Peyer's patch (tissue), 4 donors: Measurements from ENCODE around the gene RAB8A. TPM values are rescaled to one million over a fixed set of nuclear protein-coding genes. Genes with fewer than 3 reads are reported as not detected.

Source experiments
- DNase-seq, 3 donors: peaks; one replicate each; pipeline ENCODE4 v3.0.0-alpha.2; 2017 to 2019
- H3K27ac ChIP-seq, 4 donors: fragments of 200-600 bp; sonication (generic); one replicate each; pipeline ENCODE4 v1.5.1; 2016 to 2019
- H3K27me3 ChIP-seq, 2 donors: fragments of 200-600 bp; sonication (generic); one replicate each; pipeline ENCODE4 v1.5.1; 2019
- H3K36me3 ChIP-seq, 3 donors: fragments of 200-600 bp; sonication (generic); one replicate each; pipeline ENCODE4 v1.5.1; 2016 to 2019
- H3K4me1 ChIP-seq, 4 donors: fragments of 200-600 bp; sonication (generic); one replicate each; pipeline ENCODE4 v1.5.1; 2016 to 2019
- H3K4me3 ChIP-seq, 4 donors: fragments of 200-600 bp; sonication (generic); 1 replicate in 3 of 4; 2 replicates in 1 of 4; pipeline ENCODE4 v1.5.1; 2016 to 2019; ENCODE audit warnings: mild to moderate bottlenecking in 1 of 4
- H3K9me3 ChIP-seq, 4 donors: fragments of 200-600 bp; sonication (generic); one replicate each; pipeline ENCODE4 v1.5.1; 2016 to 2019; ENCODE audit warnings: mild to moderate bottlenecking in 1 of 4
- POLR2A ChIP-seq, 2 donors: fragments of 450-650 bp; IDR thresholded peaks; one replicate each; pipeline ENCODE4 v1.5.1; 2017; ENCODE audit warnings: antibody characterized with exemption in 2 of 2, mild to moderate bottlenecking in 2 of 2, moderate library complexity in 2 of 2
- total RNA-seq, 4 donors: library from RNA; depleted of rRNA; stranded (reverse); fragments of >200 nt; gene quantifications; one replicate each; pipeline ENCODE4 v1.1.0, GENCODE V29; 2016
- TF ChIP-seq, protein P1 (sequence below), 6 experiments: fragments of 450-650 bp in 4 of 6; fragments of 200-600 bp in 2 of 6; sonication (generic) in 1 of 6; IDR thresholded peaks; one replicate each; pipeline ENCODE4 v1.5.1; 2017 to 2019; ENCODE audit warnings: antibody characterized with exemption in 6 of 6, mild to moderate bottlenecking in 3 of 6, moderate library complexity in 1 of 6

RAB8A gene
- total RNA-seq, 4 donors from 2014 or later, result 53.6 to 138 (median 113) TPM

DNA sequence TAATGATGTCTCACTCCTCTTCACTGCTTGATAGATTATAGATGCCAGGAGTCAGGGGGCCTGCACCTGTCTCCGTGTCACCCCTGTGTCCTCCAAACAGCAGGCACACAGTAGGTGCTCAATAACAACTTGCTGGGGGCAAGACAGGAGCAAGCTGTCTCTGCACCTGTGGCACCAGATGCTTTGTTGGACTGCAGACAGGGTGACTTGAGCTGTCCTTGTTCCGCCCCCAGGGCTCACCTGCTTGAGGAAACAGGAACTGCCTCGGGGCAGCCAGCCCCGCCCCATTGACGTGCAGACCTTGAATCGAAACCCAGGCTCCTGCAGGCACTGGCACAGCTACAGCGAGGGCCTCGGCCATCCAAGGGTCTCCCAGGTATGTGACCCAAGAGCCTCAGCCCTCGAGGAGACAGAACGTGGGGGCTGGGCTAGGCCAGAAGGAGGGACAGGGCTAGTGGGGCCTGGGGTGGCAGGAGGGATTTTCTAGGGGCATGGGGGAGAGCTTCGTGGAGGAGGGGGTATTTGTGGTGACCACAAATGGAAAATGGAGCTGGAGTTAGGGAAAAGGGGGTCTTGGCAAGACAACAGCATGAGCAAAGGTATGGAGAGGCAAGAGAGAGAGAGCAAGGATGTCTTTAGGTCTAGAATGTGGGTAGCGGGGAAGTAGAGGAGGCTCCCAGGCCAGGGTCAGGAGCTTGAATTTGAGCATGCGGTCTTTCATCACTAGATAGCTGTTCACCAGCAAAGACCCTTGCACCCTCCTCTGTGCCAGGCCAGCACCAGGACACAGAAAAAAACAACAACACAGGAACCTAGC lies 31.9 kb downstream of the RAB8A start, which contains the start of gene HSH2D:
HSH2D (plus strand) TSS at position 287 of the 817 bp plus-strand sequence. CDS start 5,066 bp downstream, outside the sequence.
- Histone ChIP-seq H3K4me1 (peaks cover 0 to 22% (median 11%) of the 10 kb centered on the region in 4 donors), H3K4me3 (peak within 1 kb of the TSS; percentile 47 to 59 (median 53)), H3K27me3 (no peaks in the 10 kb centered on the region), H3K36me3 (peaks cover 0 to 5% (median 0%) of the 10 kb centered on the region in 3 donors), H3K9me3 (no peaks in the 10 kb centered on the region), H3K27ac (peak within 1 kb of the TSS; percentile 81 to 92 (median 88))
- DNase-seq, result peak; percentile 93 to 98 (median 98)
- TF ChIP-seq POLR2A (IDR thresholded peaks at IDR 0.05), result peak; percentile 76 to 89
- TF ChIP-seq, protein P1, sequence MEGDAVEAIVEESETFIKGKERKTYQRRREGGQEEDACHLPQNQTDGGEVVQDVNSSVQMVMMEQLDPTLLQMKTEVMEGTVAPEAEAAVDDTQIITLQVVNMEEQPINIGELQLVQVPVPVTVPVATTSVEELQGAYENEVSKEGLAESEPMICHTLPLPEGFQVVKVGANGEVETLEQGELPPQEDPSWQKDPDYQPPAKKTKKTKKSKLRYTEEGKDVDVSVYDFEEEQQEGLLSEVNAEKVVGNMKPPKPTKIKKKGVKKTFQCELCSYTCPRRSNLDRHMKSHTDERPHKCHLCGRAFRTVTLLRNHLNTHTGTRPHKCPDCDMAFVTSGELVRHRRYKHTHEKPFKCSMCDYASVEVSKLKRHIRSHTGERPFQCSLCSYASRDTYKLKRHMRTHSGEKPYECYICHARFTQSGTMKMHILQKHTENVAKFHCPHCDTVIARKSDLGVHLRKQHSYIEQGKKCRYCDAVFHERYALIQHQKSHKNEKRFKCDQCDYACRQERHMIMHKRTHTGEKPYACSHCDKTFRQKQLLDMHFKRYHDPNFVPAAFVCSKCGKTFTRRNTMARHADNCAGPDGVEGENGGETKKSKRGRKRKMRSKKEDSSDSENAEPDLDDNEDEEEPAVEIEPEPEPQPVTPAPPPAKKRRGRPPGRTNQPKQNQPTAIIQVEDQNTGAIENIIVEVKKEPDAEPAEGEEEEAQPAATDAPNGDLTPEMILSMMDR (IDR thresholded peaks at IDR 0.05), result peak in 3 of 6 experiments; percentile 27 to 44 (median 35)

DNA sequence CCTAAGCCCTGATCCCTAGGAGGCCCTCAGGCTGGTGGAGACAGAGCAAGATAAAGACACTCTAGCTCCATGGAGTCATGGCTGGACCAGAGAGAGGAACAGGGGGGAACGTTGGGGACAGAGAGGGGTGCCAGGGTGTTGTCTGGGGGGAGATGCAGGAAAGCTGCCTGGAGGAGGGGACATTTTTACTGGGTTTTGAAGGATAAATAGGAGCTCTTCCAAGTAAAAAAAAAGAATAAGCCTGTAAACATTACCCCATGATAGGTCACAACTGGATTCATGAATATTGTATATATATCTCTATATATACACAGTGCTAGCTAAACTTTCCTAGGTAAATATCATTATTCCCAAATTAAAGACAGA lies 32.5 kb downstream of the RAB8A start:
- Histone ChIP-seq H3K4me1 (peaks cover 0 to 28% (median 14%) of the 10 kb centered on the region in 4 donors), H3K36me3 (peaks cover 0 to 11% (median 0%) of the 10 kb centered on the region in 3 donors), H3K4me3 (peak overlapping the region; percentile 47 to 59 (median 53)), H3K27ac (peak overlapping the region; percentile 81 to 92 (median 88)), H3K27me3 (no peaks in the 10 kb centered on the region), H3K9me3 (no peaks in the 10 kb centered on the region)
- no peak for DNase-seq
- TF ChIP-seq, protein P1 (IDR thresholded peaks at IDR 0.05), result no peak
- TF ChIP-seq POLR2A (IDR thresholded peaks at IDR 0.05), result no peak

DNA sequence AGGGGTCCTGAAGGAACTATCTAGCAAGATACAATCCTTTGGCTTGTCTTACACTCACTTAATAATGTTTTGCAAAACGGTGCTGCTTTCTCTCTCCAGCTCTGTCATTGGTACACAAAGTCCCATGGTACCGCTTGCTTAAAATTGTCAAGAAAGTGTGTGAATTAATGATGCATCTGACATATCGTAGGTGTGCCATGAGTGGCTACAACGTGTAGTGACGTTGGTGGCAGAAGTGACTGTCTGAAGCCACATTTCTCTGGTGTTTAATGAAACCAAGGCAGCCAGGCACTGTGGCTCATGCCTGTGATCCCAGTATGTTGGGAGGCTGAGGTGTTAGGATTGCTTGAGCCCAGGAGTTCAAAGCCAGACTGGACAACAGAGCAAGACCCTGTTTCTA lies 34.4 kb downstream of the RAB8A start:
- H3K36me3 ChIP-seq, result peaks cover 0 to 18% (median 0%) of the 10 kb centered on the region in 3 donors
- H3K4me1 ChIP-seq, result peaks cover 0 to 34% (median 15%) of the 10 kb centered on the region in 4 donors
- TF ChIP-seq, protein P1 (IDR thresholded peaks at IDR 0.05), result no peak
- TF ChIP-seq POLR2A (IDR thresholded peaks at IDR 0.05), result no peak
- H3K9me3 ChIP-seq, result no peaks in the 10 kb centered on the region
- H3K4me3 ChIP-seq, result no peak overlapping the region
- H3K27me3 ChIP-seq, result no peaks in the 10 kb centered on the region
- DNase-seq, result no peak
- H3K27ac ChIP-seq, result peak overlapping the region in 1 of 4 donors; percentile 88

DNA sequence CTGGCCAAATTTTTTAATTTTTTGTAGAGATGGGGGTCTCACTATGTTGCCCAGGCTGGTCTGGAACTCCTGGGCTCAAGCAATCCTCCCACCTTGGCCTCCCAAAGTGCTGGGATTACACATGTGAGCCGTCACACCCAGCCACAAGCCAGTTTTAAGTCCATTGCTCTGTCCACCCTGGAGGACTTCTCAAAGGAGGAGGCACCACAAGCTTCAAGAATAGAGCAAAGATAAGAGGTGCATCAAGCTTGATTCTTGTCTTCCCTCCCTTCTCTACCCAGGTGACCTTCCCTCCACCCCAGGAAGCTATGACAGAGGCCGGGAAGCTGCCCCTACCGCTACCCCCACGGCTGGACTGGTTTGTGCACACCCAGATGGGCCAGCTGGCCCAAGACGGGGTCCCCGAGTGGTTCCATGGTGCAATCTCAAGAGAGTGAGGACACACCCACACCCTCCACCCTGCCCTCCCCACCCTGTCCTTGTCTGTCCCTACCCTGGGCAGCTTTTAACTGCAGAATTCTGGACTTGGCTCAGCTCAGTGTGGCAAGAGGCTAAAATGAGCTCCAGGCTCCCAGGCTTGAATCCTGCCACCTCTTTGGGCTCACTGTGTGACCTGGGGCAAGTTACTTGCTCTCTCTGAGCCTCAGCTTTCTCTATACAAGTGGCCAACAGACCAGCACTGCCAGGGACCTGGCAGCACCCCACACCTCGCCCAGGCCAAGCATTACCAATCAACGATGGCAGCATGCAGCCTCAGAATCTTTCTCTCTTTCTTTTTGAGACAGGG lies 36.9 kb downstream of the RAB8A start:
- peaks cover 0 to 24% (median 10%) of the 10 kb centered on the region in 4 donors for H3K4me1 ChIP-seq
- no peak for DNase-seq
- H3K27me3 ChIP-seq, result no peaks in the 10 kb centered on the region
- H3K27ac ChIP-seq, result peak overlapping the region in 3 of 4 donors; percentile 25 to 88 (median 40)
- H3K9me3 ChIP-seq, result no peaks in the 10 kb centered on the region
- peaks cover 0 to 31% (median 4%) of the 10 kb centered on the region in 3 donors for H3K36me3 ChIP-seq
- H3K4me3 ChIP-seq, result no peak overlapping the region
- TF ChIP-seq, protein P1 (IDR thresholded peaks at IDR 0.05), result no peak
- TF ChIP-seq POLR2A (IDR thresholded peaks at IDR 0.05), result no peak

DNA sequence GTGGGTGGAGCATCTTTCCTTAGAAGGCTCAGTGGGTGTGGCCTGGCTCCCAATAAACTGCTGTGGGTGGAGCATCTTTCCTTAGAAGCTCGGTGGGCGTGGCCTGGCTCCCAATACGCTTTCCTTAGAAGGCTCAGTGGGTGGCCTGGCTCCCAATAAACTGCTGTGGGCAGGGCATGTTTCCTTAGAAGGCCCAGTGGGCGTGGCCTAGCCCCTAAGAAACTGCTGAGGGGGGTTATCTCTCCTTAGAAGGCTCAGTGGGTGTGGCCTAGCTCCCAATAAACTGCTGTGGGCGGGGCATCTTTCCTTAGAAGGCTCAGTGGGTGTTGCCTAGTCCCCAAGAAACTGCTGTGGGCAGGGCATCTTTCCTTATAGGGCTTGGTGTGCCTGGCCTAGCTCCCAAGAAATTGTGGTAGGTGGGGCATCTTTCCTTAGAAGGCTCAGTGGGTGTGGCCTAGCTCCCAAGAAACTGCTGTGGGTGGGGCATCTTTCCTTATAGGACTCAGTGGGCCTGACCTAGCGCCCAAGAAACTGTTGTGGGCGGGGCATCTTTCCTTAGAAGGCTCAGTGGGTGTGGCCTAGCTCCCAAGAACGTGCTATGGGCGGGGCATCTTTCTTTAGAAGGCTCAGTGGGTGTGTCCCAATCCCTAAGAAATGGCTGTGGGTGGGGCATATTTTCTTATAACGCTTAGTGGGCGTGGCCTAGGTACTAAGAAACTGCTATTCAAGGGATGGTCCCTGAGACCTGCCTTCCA lies 42.1 kb downstream of the RAB8A start:
- peaks cover 0 to 12% (median 5%) of the 10 kb centered on the region in 4 donors for H3K4me1 ChIP-seq
- no peak overlapping the region for H3K4me3 ChIP-seq
- no peaks in the 10 kb centered on the region for H3K9me3 ChIP-seq
- DNase-seq, result no peak
- H3K27ac ChIP-seq, result no peak overlapping the region
- peaks cover 0 to 58% (median 4%) of the 10 kb centered on the region in 3 donors for H3K36me3 ChIP-seq
- no peaks in the 10 kb centered on the region for H3K27me3 ChIP-seq
- TF ChIP-seq, protein P1 (IDR thresholded peaks at IDR 0.05), result no peak
- TF ChIP-seq POLR2A (IDR thresholded peaks at IDR 0.05), result no peak
